T-helper 2 cell treated with Interferon-gamma antibody and Interleukin-4, amounts not matched to agents 100 ng/mL and 5 ng/mL, for 36 hours (primary cell): ENCODE data around the gene ADAMTSL2. TPM values are rescaled to one million over a fixed set of nuclear protein-coding genes. Genes with fewer than 3 reads are reported as not detected.

Experiments used
- intact Hi-C: fragments of 100-400 bp; cut with micrococcal nuclease; formaldehyde crosslinking; loops from one replicate; pipeline ENCODE4 v1.15.1; 2023
- total RNA-seq: library from RNA; stranded (reverse); gene quantifications from 2 replicates; pipeline ENCODE4 v1.2.3, GENCODE V29; 2022

Gene ADAMTSL2
- total RNA-seq, 1 donor from 2014 or later: not detected

GRCh38 chr9:133604214-133604613, 69.7 kb downstream of the ADAMTSL2 start:
- intact Hi-C loops: no loop called here

- intact Hi-C loops: no loop called here
Measured at GRCh38 chr9:133604856-133605255, 70.4 kb downstream of the ADAMTSL2 start.

GRCh38 chr9:133605446-133605845, 70.9 kb downstream of the ADAMTSL2 start:
- intact Hi-C loops: no loop called here

- intact Hi-C loops: no loop called here
Measured at GRCh38 chr9:133605856-133606707, 71.6 kb downstream of the ADAMTSL2 start.

- intact Hi-C loops: no loop called here
Measured at GRCh38 chr9:133606708-133607025, 72.2 kb downstream of the ADAMTSL2 start.

- intact Hi-C loops: no loop called here
Measured at GRCh38 chr9:133607381-133607780, 72.9 kb downstream of the ADAMTSL2 start.

GRCh38 chr9:133607976-133608375, 73.5 kb downstream of the ADAMTSL2 start:
- intact Hi-C loops: no loop called here

GRCh38 chr9:133608382-133608781, 73.9 kb downstream of the ADAMTSL2 start:
- intact Hi-C loops: no loop called here

GRCh38 chr9:133608889-133609288, 74.4 kb downstream of the ADAMTSL2 start:
- intact Hi-C loops: no loop called here

- intact Hi-C loops: no loop called here
Measured at GRCh38 chr9:133609311-133610098, 75.0 kb downstream of the ADAMTSL2 start, which contains the start of gene FAM163B. Gene FAM163B (minus strand): TSS chr9:133609389. CDS start chr9:133580223, 29,166 bp downstream.

GRCh38 chr9:133610845-133611244, 76.3 kb downstream of the ADAMTSL2 start:
- intact Hi-C loops: no loop called here

GRCh38 chr9:133612051-133612450, 77.5 kb downstream of the ADAMTSL2 start:
- intact Hi-C loops: no loop called here

- intact Hi-C loops: no loop called here
Measured at GRCh38 chr9:133612816-133613215, 78.3 kb downstream of the ADAMTSL2 start.

GRCh38 chr9:133613432-133613831, 78.9 kb downstream of the ADAMTSL2 start:
- intact Hi-C loops: no loop called here

- intact Hi-C loops: no loop called here
Measured at GRCh38 chr9:133614056-133614455, 79.6 kb downstream of the ADAMTSL2 start.

GRCh38 chr9:133614678-133615077, 80.2 kb downstream of the ADAMTSL2 start:
- intact Hi-C loops: no loop called here

GRCh38 chr9:133615186-133615585, 80.7 kb downstream of the ADAMTSL2 start:
- intact Hi-C loops: no loop called here

- intact Hi-C loops: no loop called here
Measured at GRCh38 chr9:133615606-133616188, 81.2 kb downstream of the ADAMTSL2 start.

GRCh38 chr9:133616643-133617405, 82.3 kb downstream of the ADAMTSL2 start:
- intact Hi-C loops: no loop called here

GRCh38 chr9:133618726-133619125, 84.2 kb downstream of the ADAMTSL2 start:
- intact Hi-C loops: no loop called here

GRCh38 chr9:133619791-133620190, 85.3 kb downstream of the ADAMTSL2 start:
- intact Hi-C loops: no loop called here
